Measurements from ENCODE around the gene MUC13.

MUC13 gene

DNA sequence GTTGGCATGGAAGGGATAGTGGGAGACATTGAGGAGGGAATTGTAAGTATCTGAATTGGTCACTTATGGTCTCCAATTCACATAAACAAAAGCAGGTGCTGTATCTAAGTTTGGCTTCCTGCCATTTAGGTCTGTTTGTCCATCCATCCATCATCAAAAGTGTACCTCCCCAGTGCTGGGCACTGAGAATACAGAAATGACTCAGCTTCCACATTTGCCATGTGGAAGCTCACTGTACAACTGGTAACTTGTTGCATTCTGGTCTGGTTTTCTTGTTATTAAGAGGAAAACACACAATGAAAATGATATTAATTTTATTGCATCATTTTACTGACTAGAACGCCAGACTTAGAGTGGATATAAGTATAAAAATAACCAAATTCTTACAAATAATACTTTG lies 30.9 kb upstream of the MUC13 start:
- TF ChIP-seq TAF1 (IDR thresholded peaks at IDR 0.05; ENCODE audit: low read depth): no peak
- TF ChIP-seq RAD21 (IDR thresholded peaks at IDR 0.05; ENCODE audit: low read depth): no peak
- TF ChIP-seq CREB1 (IDR thresholded peaks at IDR 0.05; ENCODE audit: low read depth): no peak
- TF ChIP-seq, protein P1, sequence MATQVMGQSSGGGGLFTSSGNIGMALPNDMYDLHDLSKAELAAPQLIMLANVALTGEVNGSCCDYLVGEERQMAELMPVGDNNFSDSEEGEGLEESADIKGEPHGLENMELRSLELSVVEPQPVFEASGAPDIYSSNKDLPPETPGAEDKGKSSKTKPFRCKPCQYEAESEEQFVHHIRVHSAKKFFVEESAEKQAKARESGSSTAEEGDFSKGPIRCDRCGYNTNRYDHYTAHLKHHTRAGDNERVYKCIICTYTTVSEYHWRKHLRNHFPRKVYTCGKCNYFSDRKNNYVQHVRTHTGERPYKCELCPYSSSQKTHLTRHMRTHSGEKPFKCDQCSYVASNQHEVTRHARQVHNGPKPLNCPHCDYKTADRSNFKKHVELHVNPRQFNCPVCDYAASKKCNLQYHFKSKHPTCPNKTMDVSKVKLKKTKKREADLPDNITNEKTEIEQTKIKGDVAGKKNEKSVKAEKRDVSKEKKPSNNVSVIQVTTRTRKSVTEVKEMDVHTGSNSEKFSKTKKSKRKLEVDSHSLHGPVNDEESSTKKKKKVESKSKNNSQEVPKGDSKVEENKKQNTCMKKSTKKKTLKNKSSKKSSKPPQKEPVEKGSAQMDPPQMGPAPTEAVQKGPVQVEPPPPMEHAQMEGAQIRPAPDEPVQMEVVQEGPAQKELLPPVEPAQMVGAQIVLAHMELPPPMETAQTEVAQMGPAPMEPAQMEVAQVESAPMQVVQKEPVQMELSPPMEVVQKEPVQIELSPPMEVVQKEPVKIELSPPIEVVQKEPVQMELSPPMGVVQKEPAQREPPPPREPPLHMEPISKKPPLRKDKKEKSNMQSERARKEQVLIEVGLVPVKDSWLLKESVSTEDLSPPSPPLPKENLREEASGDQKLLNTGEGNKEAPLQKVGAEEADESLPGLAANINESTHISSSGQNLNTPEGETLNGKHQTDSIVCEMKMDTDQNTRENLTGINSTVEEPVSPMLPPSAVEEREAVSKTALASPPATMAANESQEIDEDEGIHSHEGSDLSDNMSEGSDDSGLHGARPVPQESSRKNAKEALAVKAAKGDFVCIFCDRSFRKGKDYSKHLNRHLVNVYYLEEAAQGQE (IDR thresholded peaks at IDR 0.05; ENCODE audit: low read depth): no peak
- no peak for TF ChIP-seq EGR1 (IDR thresholded peaks at IDR 0.05)
- no peak for TF ChIP-seq YY1 (IDR thresholded peaks at IDR 0.05; ENCODE audit: low read depth)
- TF ChIP-seq TCF12 (IDR thresholded peaks at IDR 0.05; ENCODE audit: low read depth): no peak
- TF ChIP-seq NFIC (IDR thresholded peaks at IDR 0.05): no peak
- TF ChIP-seq, protein P2, sequence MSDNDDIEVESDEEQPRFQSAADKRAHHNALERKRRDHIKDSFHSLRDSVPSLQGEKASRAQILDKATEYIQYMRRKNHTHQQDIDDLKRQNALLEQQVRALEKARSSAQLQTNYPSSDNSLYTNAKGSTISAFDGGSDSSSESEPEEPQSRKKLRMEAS (IDR thresholded peaks at IDR 0.05): no peak
- no peak for TF ChIP-seq ZBTB7A (IDR thresholded peaks at IDR 0.05; ENCODE audit: low read depth)
- TF ChIP-seq TEAD4 (IDR thresholded peaks at IDR 0.05): no peak
- no peak for TF ChIP-seq EP300 (IDR thresholded peaks at IDR 0.05; ENCODE audit: borderline replicate concordance)
- no peak for TF ChIP-seq FOXM1 (IDR thresholded peaks at IDR 0.05; ENCODE audit: borderline replicate concordance, low read depth)
- TF ChIP-seq, protein P3, sequence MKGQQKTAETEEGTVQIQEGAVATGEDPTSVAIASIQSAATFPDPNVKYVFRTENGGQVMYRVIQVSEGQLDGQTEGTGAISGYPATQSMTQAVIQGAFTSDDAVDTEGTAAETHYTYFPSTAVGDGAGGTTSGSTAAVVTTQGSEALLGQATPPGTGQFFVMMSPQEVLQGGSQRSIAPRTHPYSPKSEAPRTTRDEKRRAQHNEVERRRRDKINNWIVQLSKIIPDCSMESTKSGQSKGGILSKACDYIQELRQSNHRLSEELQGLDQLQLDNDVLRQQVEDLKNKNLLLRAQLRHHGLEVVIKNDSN (IDR thresholded peaks at IDR 0.05): no peak
- TF ChIP-seq CEBPB (IDR thresholded peaks at IDR 0.05): no peak

DNA sequence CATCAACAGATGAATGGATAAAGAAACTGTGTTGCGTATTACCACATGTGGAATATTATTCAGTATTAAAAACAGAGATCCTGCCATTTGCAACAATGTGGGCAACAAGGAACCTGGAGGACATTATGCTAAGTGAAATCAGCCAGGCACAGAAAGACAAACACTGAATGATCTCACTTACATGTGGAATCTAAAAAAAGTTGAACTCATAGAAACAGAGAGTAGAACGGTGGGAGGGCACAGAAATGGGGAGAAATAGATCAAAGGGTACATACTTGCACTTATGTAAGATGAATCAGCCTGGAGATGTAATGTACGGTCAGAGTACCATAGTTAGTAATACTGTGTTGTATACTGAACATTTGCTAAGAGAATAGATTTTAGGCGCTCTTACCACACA lies 29.8 kb upstream of the MUC13 start:
- TF ChIP-seq EGR1 (IDR thresholded peaks at IDR 0.05) (no peak), NFIC (IDR thresholded peaks at IDR 0.05) (no peak), FOXM1 (IDR thresholded peaks at IDR 0.05; ENCODE audit: borderline replicate concordance, low read depth) (no peak), ZBTB7A (IDR thresholded peaks at IDR 0.05; ENCODE audit: low read depth) (no peak), CREB1 (IDR thresholded peaks at IDR 0.05; ENCODE audit: low read depth) (no peak), CEBPB (IDR thresholded peaks at IDR 0.05) (no peak), EP300 (IDR thresholded peaks at IDR 0.05; ENCODE audit: borderline replicate concordance) (no peak), YY1 (IDR thresholded peaks at IDR 0.05; ENCODE audit: low read depth) (no peak), TCF12 (IDR thresholded peaks at IDR 0.05; ENCODE audit: low read depth) (no peak), TAF1 (IDR thresholded peaks at IDR 0.05; ENCODE audit: low read depth) (no peak), RAD21 (IDR thresholded peaks at IDR 0.05; ENCODE audit: low read depth) (no peak)
- TF ChIP-seq, protein P1 (IDR thresholded peaks at IDR 0.05; ENCODE audit: low read depth): no peak
- TF ChIP-seq, protein P3 (IDR thresholded peaks at IDR 0.05): no peak

DNA sequence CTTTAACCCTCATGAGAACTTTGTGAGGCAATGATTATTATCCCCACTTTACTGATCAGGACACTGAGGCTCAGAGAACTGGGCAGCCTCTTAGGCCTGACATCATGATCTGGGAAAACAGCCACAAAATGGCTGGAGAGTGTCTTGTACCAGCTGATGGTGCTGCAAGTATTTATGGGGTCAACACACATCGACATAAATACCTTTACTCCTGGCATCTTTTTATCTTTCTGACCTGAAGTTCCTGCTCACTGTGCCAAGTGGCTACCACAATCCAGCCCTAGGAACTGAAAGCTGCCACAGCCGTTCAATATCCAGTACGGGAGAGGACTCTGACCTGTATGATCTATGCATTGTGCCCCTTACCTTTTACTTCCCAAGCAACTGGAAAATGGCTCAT lies 29.2 kb upstream of the MUC13 start:
- TF ChIP-seq CEBPB (IDR thresholded peaks at IDR 0.05) (no peak), EP300 (IDR thresholded peaks at IDR 0.05; ENCODE audit: borderline replicate concordance) (no peak), TAF1 (IDR thresholded peaks at IDR 0.05; ENCODE audit: low read depth) (no peak), CREB1 (IDR thresholded peaks at IDR 0.05; ENCODE audit: low read depth) (no peak)
- TF ChIP-seq, protein P3 (IDR thresholded peaks at IDR 0.05): no peak
- TF ChIP-seq, protein P2 (IDR thresholded peaks at IDR 0.05): no peak

DNA sequence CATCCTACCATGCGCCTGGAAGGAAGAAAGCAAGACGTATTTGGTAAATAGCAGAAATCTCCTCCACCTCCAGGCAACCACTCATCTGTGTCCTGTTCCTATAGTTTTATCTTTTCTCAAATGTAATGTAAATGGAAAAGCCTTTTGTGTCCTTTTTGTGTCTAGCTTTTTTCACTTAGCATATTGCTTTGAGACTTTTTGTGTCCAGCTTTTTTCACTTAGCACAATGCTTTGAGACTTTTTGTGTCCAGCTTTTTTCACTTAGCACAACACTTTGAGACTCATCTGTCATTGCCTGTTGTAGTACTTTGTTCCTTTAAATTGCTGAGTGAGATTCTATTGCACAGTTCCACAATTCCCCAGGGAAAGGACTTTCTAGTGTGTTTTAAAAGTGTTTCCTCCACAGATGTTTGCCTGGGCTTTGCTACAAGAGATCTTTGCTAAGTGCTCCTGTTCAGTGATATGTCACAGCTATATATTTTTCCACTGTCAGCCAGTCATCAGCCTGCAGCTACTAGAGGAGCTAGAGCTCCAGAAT lies 27.9 kb upstream of the MUC13 start:
- no peak for TF ChIP-seq EP300 (IDR thresholded peaks at IDR 0.05; ENCODE audit: borderline replicate concordance)
- TF ChIP-seq CREB1 (IDR thresholded peaks at IDR 0.05; ENCODE audit: low read depth): no peak
- no peak for TF ChIP-seq RAD21 (IDR thresholded peaks at IDR 0.05; ENCODE audit: low read depth)
- TF ChIP-seq FOXM1 (IDR thresholded peaks at IDR 0.05; ENCODE audit: borderline replicate concordance, low read depth): no peak
- TF ChIP-seq TEAD4 (IDR thresholded peaks at IDR 0.05): no peak
- TF ChIP-seq TAF1 (IDR thresholded peaks at IDR 0.05; ENCODE audit: low read depth): no peak
- no peak for TF ChIP-seq TCF12 (IDR thresholded peaks at IDR 0.05; ENCODE audit: low read depth)
- TF ChIP-seq NFIC (IDR thresholded peaks at IDR 0.05): no peak

DNA sequence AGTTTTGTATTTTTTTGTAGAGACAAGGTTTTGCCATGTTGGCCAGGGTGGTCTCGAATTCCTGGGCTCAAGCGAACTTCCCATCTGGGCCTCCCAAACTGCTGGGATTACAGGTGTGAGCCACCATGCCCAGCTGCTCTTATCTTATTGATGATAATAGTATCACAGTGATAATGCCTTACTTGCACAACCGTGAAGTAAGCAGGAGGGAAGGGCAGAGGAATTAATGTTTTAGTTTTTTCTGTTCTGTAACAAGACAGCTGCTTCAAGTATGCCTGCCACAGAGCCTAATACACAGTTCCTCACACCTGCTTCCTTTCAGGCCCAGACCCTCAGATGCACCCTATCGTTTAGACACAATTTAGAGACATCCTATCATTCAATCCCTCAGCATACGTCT lies 26.1 kb upstream of the MUC13 start:
- no peak for TF ChIP-seq FOXM1 (IDR thresholded peaks at IDR 0.05; ENCODE audit: borderline replicate concordance, low read depth)

DNA sequence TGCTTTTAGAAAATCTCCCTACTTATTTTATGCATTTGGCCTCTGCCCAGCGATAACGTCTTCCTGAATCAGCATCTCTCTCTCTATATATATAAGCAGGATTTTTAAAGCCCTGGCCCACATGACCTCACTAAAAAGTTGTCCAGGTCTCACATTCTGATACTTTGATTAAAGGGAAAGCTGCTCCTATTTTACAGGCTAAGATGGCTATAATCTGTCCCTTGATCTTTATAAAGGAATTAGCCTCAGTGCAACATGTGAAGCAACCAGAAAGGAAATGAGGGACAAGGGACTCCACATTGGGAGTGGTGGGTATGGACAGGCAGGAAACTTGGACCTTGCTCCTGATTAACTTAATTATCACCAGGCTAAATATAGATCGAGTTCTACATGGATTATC lies 25.6 kb upstream of the MUC13 start:
- TF ChIP-seq TEAD4 (IDR thresholded peaks at IDR 0.05) (no peak), EGR1 (IDR thresholded peaks at IDR 0.05) (no peak), YY1 (IDR thresholded peaks at IDR 0.05; ENCODE audit: low read depth) (no peak), CREB1 (IDR thresholded peaks at IDR 0.05; ENCODE audit: low read depth) (no peak), CEBPB (IDR thresholded peaks at IDR 0.05) (no peak), NFIC (IDR thresholded peaks at IDR 0.05) (no peak), TCF12 (IDR thresholded peaks at IDR 0.05; ENCODE audit: low read depth) (no peak), ZBTB7A (IDR thresholded peaks at IDR 0.05; ENCODE audit: low read depth) (no peak), FOXM1 (IDR thresholded peaks at IDR 0.05; ENCODE audit: borderline replicate concordance, low read depth) (no peak), TAF1 (IDR thresholded peaks at IDR 0.05; ENCODE audit: low read depth) (no peak), EP300 (IDR thresholded peaks at IDR 0.05; ENCODE audit: borderline replicate concordance) (no peak)
- TF ChIP-seq, protein P1 (IDR thresholded peaks at IDR 0.05; ENCODE audit: low read depth): no peak
- TF ChIP-seq, protein P2 (IDR thresholded peaks at IDR 0.05): no peak

All from Ishikawa (cell line).